ENCODE data around the gene HS6ST2. TPM values are rescaled to one million over a fixed set of nuclear protein-coding genes. Genes with fewer than 3 reads are reported as not detected.

Gene HS6ST2
- total and polyA plus RNA-seq, 2 donors from 2014 or later = 2.0 to 11.9 TPM

- TF ChIP-seq CTCF (IDR thresholded peaks at IDR 0.05; ENCODE audit: borderline replicate concordance, extremely low read depth, insufficient read depth) = no peak
- H3K27ac ChIP-seq (ENCODE audit: low read depth in 2 of 2, low read length in 2 of 2) = no peak overlapping the region
- no peaks in the 10 kb centered on the region for H3K36me3 ChIP-seq (ENCODE audit: control insufficient read depth in 2 of 3, insufficient read depth in 3 of 3, low read length in 3 of 3)
- no peaks in the 10 kb centered on the region for H3K9me3 ChIP-seq (ENCODE audit: control insufficient read depth in 2 of 3, insufficient read depth in 1 of 3, low read length in 3 of 3)
- peaks cover 3% of the 10 kb centered on the region for H3K27me3 ChIP-seq (ENCODE audit: control insufficient read depth, insufficient read depth, low read length)
- no peak overlapping the region for H3K9ac ChIP-seq (ENCODE audit: low read length in 3 of 3)
- FAIRE-seq (no peak), DNase-seq (no peak)
- H3K4me3 ChIP-seq (ENCODE audit: low read length in 3 of 3) = no peak overlapping the region
- intact Hi-C loops (cut with DNase I) = no loop called here
- H3K4me1 ChIP-seq (ENCODE audit: control insufficient read depth in 2 of 3, insufficient read depth in 2 of 3, low read depth in 1 of 3, low read length in 3 of 3) = no peaks in the 10 kb centered on the region
Measured at GRCh38 chrX:132576939-132577338, 381.5 kb downstream of the HS6ST2 start.

Other genes starting within 250 kb of the HS6ST2 start
- gene USP26, start 138.5 kb upstream of the HS6ST2 start, total RNA-seq = not detected
- gene USP26, start 138.5 kb upstream of the HS6ST2 start, polyA plus RNA-seq (ENCODE audit: insufficient read depth, low read depth, low replicate concordance) = not detected